H1 (cell line): ENCODE measurements around the gene TMEM86B. TPM values are rescaled to one million over a fixed set of nuclear protein-coding genes. Genes with fewer than 3 reads are reported as not detected.

Experiments used
- CTCF ChIA-PET: fragments of 300-600 bp; sonication (Branson Sonifier 250); formaldehyde crosslinking; loops from one replicate; lab custom pipeline; 2021; ENCODE audit not compliant: partially characterized antibody; lab: Charles Lee
- POLR2A ChIA-PET: fragments of 300-600 bp; sonication (Branson Sonifier 250); formaldehyde crosslinking; loops from one replicate; lab custom pipeline; 2021; ENCODE audit warnings: inconsistent platforms; ENCODE audit not compliant: partially characterized antibody; lab: Charles Lee
- DNase-seq, 2 experiments: peaks; one replicate each; pipeline versions ENCODE4 v3.0.0 to v3.0.0-alpha.2; 2010 to 2022; ENCODE audit warnings: low spot score in 2 of 2, low read depth in 1 of 2, mixed read lengths in 1 of 2
- FAIRE-seq: peaks from 2 replicates; lab custom pipeline; 2011; peaks lifted over from hg19 to GRCh38; lab: Jason Lieb, UNC
- H2AFZ ChIP-seq: 2 replicates; pipeline ENCODE4 v1.8.1; 2012; ENCODE audit warnings: low read length, inconsistent platforms
- H2AK5ac ChIP-seq: 2 replicates; pipeline ENCODE4 v1.6.1; 2013; ENCODE audit warnings: low read depth, low read length
- H2BK120ac ChIP-seq: replicated peaks from 2 replicates; pipeline ENCODE3; 2013; ENCODE audit warnings: low read depth, low read length, inconsistent platforms
- H2BK12ac ChIP-seq: 2 replicates; pipeline ENCODE4 v1.6.1; 2013; ENCODE audit warnings: low read depth, low read length
- H2BK15ac ChIP-seq: 2 replicates; pipeline ENCODE4 v1.6.1; 2013; ENCODE audit warnings: low read length
- H2BK20ac ChIP-seq: 2 replicates; pipeline ENCODE4 v1.6.1; 2013; ENCODE audit warnings: low read length
- H2BK5ac ChIP-seq: 2 replicates; pipeline ENCODE4 v1.6.1; 2013; ENCODE audit warnings: low read depth, low read length
- H3K14ac ChIP-seq: 2 replicates; pipeline ENCODE4 v1.6.1; 2013; ENCODE audit warnings: inconsistent platforms; ENCODE audit not compliant: insufficient read length
- H3K18ac ChIP-seq: 2 replicates; pipeline ENCODE4 v1.6.1; 2013; ENCODE audit warnings: low read length; ENCODE audit errors: extremely low read depth
- H3K23ac ChIP-seq: 2 replicates; pipeline ENCODE4 v1.6.1; 2013; ENCODE audit warnings: inconsistent platforms; ENCODE audit not compliant: insufficient read length
- H3K23me2 ChIP-seq: 2 replicates; pipeline ENCODE4 v1.6.1; 2013; ENCODE audit warnings: low read depth, low read length
- H3K27ac ChIP-seq: 2 replicates; pipeline ENCODE4 v1.6.1; 2011; ENCODE audit warnings: low read depth, low read length, inconsistent platforms
- H3K27me3 ChIP-seq, 4 experiments: replicated peaks in 1 of 4; 1 replicate in 1 of 4; 2 replicates in 3 of 4; pipeline versions ENCODE4 v1.6.1 to v1.8.1; 2011 to 2013; ENCODE audit warnings: low read length in 3 of 4, mild to moderate bottlenecking in 3 of 4, inconsistent platforms in 2 of 4, mixed read lengths in 2 of 4, moderate library complexity in 1 of 4; ENCODE audit not compliant: control insufficient read depth in 3 of 4, insufficient read depth in 3 of 4; ENCODE audit errors: extremely low read depth in 1 of 4
- H3K36me3 ChIP-seq, 4 experiments: 2 replicates each; pipeline versions ENCODE4 v1.6.1 to v1.8.1; 2011 to 2013; ENCODE audit warnings: mild to moderate bottlenecking in 4 of 4, low read length in 3 of 4, moderate library complexity in 2 of 4, control low read depth in 1 of 4, inconsistent platforms in 1 of 4; ENCODE audit not compliant: insufficient read depth in 4 of 4, control insufficient read depth in 2 of 4
- H3K4ac ChIP-seq: replicated peaks from 2 replicates; pipeline ENCODE3; 2013; ENCODE audit warnings: low read length, low read depth, mixed read lengths, inconsistent platforms; ENCODE audit not compliant: insufficient read length
- H3K4me1 ChIP-seq, 4 experiments: replicated peaks in 1 of 4; 1 replicate in 1 of 4; 2 replicates in 3 of 4; pipeline versions ENCODE4 v1.6.1 to v1.8.1; 2011 to 2013; ENCODE audit warnings: low read length in 3 of 4, inconsistent platforms in 2 of 4, mixed read lengths in 1 of 4; ENCODE audit not compliant: insufficient read depth in 4 of 4, control insufficient read depth in 3 of 4
- H3K4me2 ChIP-seq, 2 experiments: 2 replicates each; pipeline versions ENCODE4 v1.6.1 to v1.8.1; 2011 to 2013; ENCODE audit warnings: low read depth in 2 of 2, low read length in 2 of 2, control low read depth in 1 of 2, inconsistent platforms in 1 of 2, mild to moderate bottlenecking in 1 of 2; ENCODE audit not compliant: insufficient read depth in 1 of 2
- H3K4me3 ChIP-seq, 4 experiments: fragments of 200-600, 300-600 bp in 1 of 4; sonication (generic), shearing (Covaris generic), sonication (Bioruptor Twin) in 1 of 4; 2 replicates each; pipeline versions ENCODE4 v1.5.1 to v1.8.1; 2011 to 2016; ENCODE audit warnings: low read length in 4 of 4, low read depth in 3 of 4, control low read depth in 2 of 4, inconsistent platforms in 2 of 4, mild to moderate bottlenecking in 2 of 4, mixed read lengths in 1 of 4, moderate library complexity in 1 of 4; ENCODE audit not compliant: insufficient read depth in 2 of 4; ENCODE audit errors: extremely low read depth in 1 of 4
- H3K56ac ChIP-seq: replicated peaks from 2 replicates; pipeline ENCODE3; 2013; ENCODE audit warnings: low read depth, mild to moderate bottlenecking, mixed read lengths, low read length, inconsistent platforms; ENCODE audit not compliant: insufficient read length
- H3K79me1 ChIP-seq: 2 replicates; pipeline ENCODE4 v1.6.1; 2013; ENCODE audit warnings: low read depth, low read length, control low read depth
- H3K79me2 ChIP-seq, 2 experiments: 2 replicates each; pipeline versions ENCODE4 v1.6.1 to v1.8.1; 2012 to 2013; ENCODE audit warnings: low read length in 2 of 2, mild to moderate bottlenecking in 2 of 2, inconsistent platforms in 1 of 2; ENCODE audit not compliant: insufficient read depth in 2 of 2, control insufficient read depth in 1 of 2
- H3K9ac ChIP-seq, 4 experiments: replicated peaks in 1 of 4; 1 replicate in 1 of 4; 2 replicates in 3 of 4; pipeline versions ENCODE4 v1.6.1 to v1.8.1; 2011 to 2013; ENCODE audit warnings: low read depth in 3 of 4, low read length in 3 of 4, control low read depth in 2 of 4, mild to moderate bottlenecking in 2 of 4, moderate library complexity in 2 of 4, inconsistent platforms in 1 of 4; ENCODE audit errors: extremely low read depth in 1 of 4
- H3K9me3 ChIP-seq, 2 experiments: 2 replicates each; pipeline versions ENCODE4 v1.6.1 to v1.8.1; 2012 to 2013; ENCODE audit warnings: mild to moderate bottlenecking in 2 of 2, moderate library complexity in 2 of 2, control low read depth in 1 of 2, inconsistent platforms in 1 of 2, low read depth in 1 of 2, low read length in 1 of 2, mixed read lengths in 1 of 2; ENCODE audit not compliant: insufficient read depth in 2 of 2
- H4K20me1 ChIP-seq, 2 experiments: replicated peaks in 1 of 2; 2 replicates each; pipeline versions ENCODE3 to v1.8.1; 2011 to 2013; ENCODE audit warnings: inconsistent platforms in 2 of 2, low read length in 2 of 2, mild to moderate bottlenecking in 1 of 2; ENCODE audit not compliant: insufficient read depth in 2 of 2, control insufficient read depth in 1 of 2
- H4K5ac ChIP-seq: 2 replicates; pipeline ENCODE4 v1.6.1; 2013; ENCODE audit warnings: low read length, low read depth, mixed read lengths, inconsistent platforms; ENCODE audit not compliant: insufficient read length
- H4K8ac ChIP-seq: 2 replicates; pipeline ENCODE4 v1.8.0; 2013; ENCODE audit warnings: mild to moderate bottlenecking, moderate library complexity, low read length, inconsistent platforms; ENCODE audit not compliant: insufficient read depth; ENCODE audit errors: extremely low read depth
- H4K91ac ChIP-seq: replicated peaks from 2 replicates; pipeline ENCODE3; 2013; ENCODE audit warnings: low read length, mixed read lengths, inconsistent platforms; ENCODE audit not compliant: insufficient read length
- ASH2L ChIP-seq: fragments of 200-600, 300-600 bp; sonication (generic); IDR thresholded peaks from one replicate; pipeline ENCODE4 v1.7.1; 2017; ENCODE audit warnings: low read length
- CBX5 ChIP-seq: fragments of 300-800, 300-1000 bp; sonication (generic); IDR thresholded peaks from 2 replicates; pipeline ENCODE4 v1.7.1; 2016; ENCODE audit warnings: antibody characterized with exemption, low read length, low read depth
- CTBP2 ChIP-seq: IDR thresholded peaks from 2 replicates; pipeline ENCODE4 v1.7.0; 2011; ENCODE audit warnings: borderline replicate concordance, mild to moderate bottlenecking, moderate library complexity, mixed read lengths, low read length; ENCODE audit not compliant: insufficient read depth, insufficient read length
- HDAC2 ChIP-seq, 2 experiments: fragments of 300-600 bp in 1 of 2; sonication (generic) in 1 of 2; IDR thresholded peaks; 2 replicates each; pipeline ENCODE4 v1.6.1; 2011 to 2012; ENCODE audit warnings: low read depth in 2 of 2, low read length in 2 of 2, mild to moderate bottlenecking in 2 of 2, moderate library complexity in 2 of 2, borderline replicate concordance in 1 of 2, inconsistent platforms in 1 of 2
- PHF8 ChIP-seq: fragments of 200-600 bp; sonication (generic); conservative IDR thresholded peaks from 2 replicates; pipeline ENCODE4 v1.7.1; 2012; ENCODE audit warnings: low read depth, mild to moderate bottlenecking, inconsistent platforms, low read length, moderate library complexity
- POLR2A ChIP-seq, 2 experiments: IDR thresholded peaks; 1 replicate in 1 of 2; 2 replicates in 1 of 2; pipeline ENCODE4 v1.6.1; 2011; ENCODE audit warnings: low read depth in 2 of 2, low read length in 2 of 2, mild to moderate bottlenecking in 2 of 2; ENCODE audit errors: control extremely low read depth in 1 of 2
- POLR2AphosphoS5 ChIP-seq: IDR thresholded peaks from 2 replicates; pipeline ENCODE4 v1.6.1; 2011; ENCODE audit warnings: low read depth, low read length
- RBBP5 ChIP-seq: IDR thresholded peaks from 2 replicates; pipeline ENCODE4 v1.7.1; 2012; ENCODE audit warnings: low read depth, mild to moderate bottlenecking, inconsistent platforms, low read length, moderate library complexity, borderline replicate concordance
- RNF2 ChIP-seq: fragments of 200-900, 300-1000 bp; sonication (generic); IDR thresholded peaks from 2 replicates; pipeline ENCODE4 v1.7.1; 2016; ENCODE audit warnings: borderline replicate concordance, low read depth, mild to moderate bottlenecking, antibody characterized with exemption, low read length; ENCODE audit not compliant: poor library complexity, severe bottlenecking; ENCODE audit errors: missing control alignments
- TAF1 ChIP-seq: IDR thresholded peaks from 2 replicates; pipeline ENCODE4 v1.6.1; 2011; ENCODE audit warnings: mild to moderate bottlenecking, low read depth, low read length
- YY1 ChIP-seq: IDR thresholded peaks from 2 replicates; pipeline ENCODE4 v1.6.1; 2011; ENCODE audit warnings: low read depth, mild to moderate bottlenecking, low read length
- WGBS, 2 experiments: shearing (Covaris generic) in 1 of 2; methylation state at CpG; one replicate each; pipeline versions ENCODE4 v1.1.6 to v1.1.7; 2013 to 2015; ENCODE audit warnings: low lambda C conversion rate in 2 of 2, mixed read lengths in 2 of 2, inconsistent platforms in 1 of 2, low coverage in 1 of 2, missing lambda C conversion rate in 1 of 2; ENCODE audit not compliant: insufficient replicate concordance in 2 of 2, insufficient coverage in 1 of 2, insufficient read length in 1 of 2; ENCODE audit errors: extremely low coverage in 1 of 2, missing lambda C conversion rate in 1 of 2; 5-methylcytosine and 5-hydroxymethylcytosine counted together
- polyA plus RNA-seq, 7 experiments: library from polyadenylated mRNA; depleted of rRNA in 3 of 7; stranded (reverse) in 5 of 7; unstranded in 2 of 7; fragments of >200 nt in 5 of 7; fragments of 200-250 nt in 2 of 7; gene quantifications; 1 replicate in 5 of 7; 2 replicates in 1 of 7; 4 replicates in 1 of 7; pipeline versions ENCODE4 v1.2.1 to v1.2.3, GENCODE V29; 2011 to 2013; ENCODE audit warnings: missing spikeins in 2 of 7, mixed read lengths in 2 of 7
- total RNA-seq: library from RNA; stranded (reverse); fragmentation: NEBNext Ultra II Directional; extraction: Animal tissue kit (Norgen Biotek cat#: 25700); gene quantifications from 2 replicates; pipeline ENCODE4 v1.2.1, GENCODE V29; 2021

The TMEM86B gene
- total and polyA plus RNA-seq, 2 of the 8 experiments (the other 6 are each of a cell fraction or from before 2014, with no cell fraction given), result 2.0 to 2.9 TPM

GRCh38 chr19:55248704-55249103, 20.1 kb upstream of the TMEM86B start:
- 91% methylated on average over 9 of the region's 9 CpGs; no CpG with 5 or more reads in 1 of the 2 experiments for WGBS, 2 experiments
- Histone ChIP-seq H3K9ac (no peak overlapping the region), H4K20me1 (peaks cover 18 to 46% of the 10 kb centered on the region in 2 experiments), H2BK120ac (no peak overlapping the region), H3K56ac (no peak overlapping the region), H3K4ac (no peak overlapping the region), H3K4me1 (peaks cover 0 to 3% (median under 1%) of the 10 kb centered on the region in 4 experiments; a peak in 2 of 7 replicates), H4K91ac (no peak overlapping the region), H3K18ac (no peak overlapping the region), H2BK15ac (no peak overlapping the region), H3K27me3 (no peaks in the 10 kb centered on the region), H3K36me3 (peaks cover 3 to 23% (median 9%) of the 10 kb centered on the region in 4 experiments; a peak in 5 of 8 replicates), H4K8ac (no peak overlapping the region), H3K4me3 (no peak overlapping the region), H2BK20ac (no peak overlapping the region), H3K4me2 (no peak overlapping the region), H3K23ac (no peak overlapping the region), H2AFZ (no peak overlapping the region), H3K27ac (no peak overlapping the region), H3K23me2 (no peaks in the 10 kb centered on the region), H2AK5ac (no peak overlapping the region), H3K14ac (no peak overlapping the region), H3K79me2 (peaks cover 8 to 62% of the 10 kb centered on the region in 2 experiments; a peak in 3 of 4 replicates), H2BK5ac (no peak overlapping the region; the same call in 1 of the 2 replicates), H3K79me1 (peaks cover 25% of the 10 kb centered on the region), H4K5ac (no peak overlapping the region), H2BK12ac (no peak overlapping the region), H3K9me3 (no peaks in the 10 kb centered on the region)
- no peak for TF ChIP-seq ASH2L
- no peak for TF ChIP-seq CTBP2
- no peak for TF ChIP-seq POLR2A (IDR thresholded peaks at IDR 0.05; ENCODE audit: control extremely low read depth in 1 of 2, low read depth in 2 of 2, low read length in 2 of 2)
- no peak for TF ChIP-seq RBBP5
- TF ChIP-seq RNF2, result no peak
- TF ChIP-seq TAF1, result no peak
- no peak for TF ChIP-seq PHF8
- TF ChIP-seq HDAC2 (IDR thresholded peaks at IDR 0.05; ENCODE audit: borderline replicate concordance in 1 of 2, low read depth in 2 of 2, low read length in 2 of 2), result no peak
- no peak for TF ChIP-seq CBX5
- TF ChIP-seq YY1, result no peak
- no peak for TF ChIP-seq POLR2AphosphoS5
- POLR2A ChIA-PET, result interaction anchor here (0.6 to 1.6 kb wide), 8 partner anchors 9 to 165 kb away, joined by 3 to 5 read pairs (median 4); partner anchors contain the start of genes HSPBP1 and PPP6R1
- CTCF ChIA-PET, result interaction anchor here (1.0 kb wide), 1 partner anchor 170 kb away, joined by 3 read pairs; no protein-coding TSS in a partner anchor
- no peak for FAIRE-seq
- DNase-seq, result no peak
